Effector CD4-positive, alpha-beta T cell (primary cell): ENCODE data around the gene CCNL2.

ENCODE experiments used
- DNase-seq: peaks from one replicate; pipeline ENCODE4 v3.0.0-alpha.2; 2020

The CCNL2 gene

DNA sequence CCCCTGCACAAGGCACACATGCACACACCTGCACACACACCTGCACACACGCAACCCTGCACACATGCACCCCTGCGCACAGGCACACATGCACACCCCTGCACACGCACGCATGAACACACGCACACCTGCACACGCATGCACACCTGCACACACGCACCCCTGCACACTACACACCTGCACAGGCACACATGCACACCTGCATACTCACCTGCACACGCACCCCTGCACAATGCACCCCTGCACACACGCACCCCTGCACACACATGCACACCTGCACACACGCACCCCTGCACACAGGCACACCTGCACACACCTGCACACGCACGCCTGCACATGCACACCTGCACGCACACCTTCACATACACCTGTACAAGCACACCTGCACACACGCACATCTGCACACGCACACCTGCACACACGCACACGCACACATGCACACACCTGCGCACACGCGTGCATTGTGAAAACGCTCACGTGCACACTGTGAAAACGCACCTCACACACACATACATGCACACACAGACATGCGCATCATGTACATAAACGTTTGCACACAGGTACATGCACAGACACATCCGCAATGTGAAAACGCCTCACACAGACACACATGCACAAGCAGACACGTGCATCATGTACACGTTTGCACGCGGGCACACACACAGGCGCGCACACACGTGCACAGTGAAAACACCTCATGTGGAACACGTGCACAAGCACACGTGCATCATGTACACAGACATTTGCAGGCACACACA is 58.2 kb downstream of the CCNL2 start:
- no peak for DNase-seq

DNA sequence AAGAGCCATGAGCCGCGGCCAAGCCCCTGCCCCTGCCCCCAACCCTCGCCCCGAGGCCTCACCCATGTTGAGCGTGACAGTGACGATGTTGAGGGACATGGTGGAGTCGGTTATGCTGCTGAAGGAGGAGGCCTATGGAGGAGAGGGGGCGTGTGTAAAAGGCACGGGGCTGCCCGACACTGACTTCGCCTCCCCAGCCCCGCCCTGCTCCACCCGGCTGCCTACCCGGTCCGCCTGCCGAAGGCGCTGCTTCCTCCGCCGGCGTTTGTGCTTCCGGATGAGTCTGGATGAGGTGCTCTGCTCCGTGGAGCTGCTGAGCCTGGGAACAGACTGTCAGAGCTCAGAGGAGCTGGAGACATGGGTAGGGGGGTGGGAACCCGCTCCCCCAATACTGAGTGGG is 59.0 kb downstream of the CCNL2 start:
- DNase-seq: no peak

DNA sequence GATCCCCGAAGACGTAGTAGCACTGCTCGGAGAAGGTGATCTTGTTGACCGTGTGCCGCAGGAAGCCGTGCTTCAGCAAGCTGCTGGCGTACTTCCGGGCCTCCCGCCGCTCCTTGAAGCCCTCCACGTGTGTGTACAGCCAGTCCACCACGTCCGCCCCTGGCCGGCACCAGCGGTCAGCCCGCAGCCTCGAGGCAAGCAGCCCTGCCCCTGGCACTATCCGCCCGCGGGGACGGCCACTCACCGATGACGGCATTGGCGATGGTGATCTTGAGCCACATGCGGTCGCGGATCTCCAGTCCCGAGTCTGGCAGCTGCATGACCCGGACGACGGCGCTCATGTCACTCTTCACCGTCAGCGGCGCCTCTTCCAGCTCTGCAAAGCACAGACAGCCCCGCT is 60.9 kb downstream of the CCNL2 start:
- DNase-seq: no peak

DNA sequence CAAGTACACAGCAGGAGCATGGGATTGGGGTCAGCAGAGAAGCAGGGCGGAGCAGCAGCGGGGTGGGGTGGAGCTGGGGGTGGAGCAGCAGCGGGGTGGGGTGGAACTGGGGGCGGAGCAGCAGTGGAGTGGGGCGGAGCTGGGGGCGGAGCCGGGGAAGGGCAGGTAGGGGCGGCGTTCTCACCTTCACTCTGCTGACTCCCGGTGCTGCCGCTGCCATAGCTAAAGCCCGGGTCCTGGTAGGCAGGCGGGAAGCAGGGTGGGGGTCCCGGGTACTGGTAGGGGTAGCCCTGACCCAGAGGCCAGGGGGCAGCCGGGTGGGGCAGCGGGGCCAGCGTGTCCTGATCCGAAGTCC is 61.4 kb downstream of the CCNL2 start:
- no peak for DNase-seq

DNA sequence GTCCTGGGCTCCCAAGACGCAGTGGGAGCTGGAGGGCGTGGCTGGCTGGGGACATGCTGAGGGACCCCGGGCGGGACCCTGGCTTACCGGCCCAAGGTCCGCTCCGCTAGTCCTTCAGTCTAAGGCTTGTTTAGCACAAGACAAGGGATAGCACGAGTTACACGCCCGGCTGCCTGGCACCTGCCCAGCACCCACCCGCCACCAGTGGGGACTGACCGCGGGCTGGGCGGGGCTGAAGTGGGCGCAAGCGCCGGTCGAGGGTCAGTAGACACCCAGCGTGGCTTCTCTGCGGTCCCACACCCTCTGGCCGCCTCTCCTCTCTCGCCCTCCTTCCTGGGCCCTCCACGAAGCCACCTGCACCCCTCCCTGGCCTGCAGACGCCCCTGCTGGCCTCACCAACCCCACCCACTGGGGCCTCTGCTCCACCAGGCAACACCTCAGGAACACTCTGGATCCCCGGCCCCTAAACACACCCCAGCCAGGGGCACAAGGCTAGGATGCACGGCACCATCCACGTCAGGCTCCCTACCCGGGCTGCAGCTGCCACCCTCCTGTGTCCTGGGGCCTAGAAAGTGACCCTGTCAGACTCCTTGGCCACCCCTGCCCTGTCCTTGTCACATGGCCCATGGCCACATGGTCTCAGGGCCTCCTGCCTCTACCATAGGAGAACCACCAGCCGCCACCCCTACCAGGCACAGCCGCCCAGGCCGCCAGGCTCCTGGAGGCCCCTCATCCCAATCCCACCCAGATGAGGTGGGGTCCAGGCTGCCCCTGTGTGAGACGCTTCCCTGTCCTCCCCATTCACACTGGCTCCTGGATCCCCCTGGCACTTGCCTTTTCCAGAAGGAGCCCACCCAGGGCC is 62.0 kb downstream of the CCNL2 start:
- DNase-seq: no peak

DNA sequence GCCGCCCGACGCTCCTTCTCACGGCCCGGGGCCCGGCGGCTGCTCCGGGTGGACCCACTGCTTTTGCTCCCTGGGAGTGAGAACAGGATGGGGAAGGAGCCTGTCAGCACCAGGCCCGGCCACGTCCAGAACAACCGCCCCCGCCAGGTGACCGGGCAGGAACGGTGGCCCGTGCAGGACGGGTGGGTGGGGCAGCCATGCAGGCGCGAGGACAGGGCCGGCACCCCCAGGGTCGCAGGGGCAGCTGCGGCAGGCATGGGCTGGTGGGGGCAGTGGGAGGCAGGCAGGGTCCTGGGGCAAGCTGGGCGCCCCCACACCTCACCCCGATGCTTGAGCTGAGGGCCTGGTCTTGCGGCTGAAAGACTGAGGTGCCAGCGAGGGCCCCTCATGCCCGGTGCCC is 62.7 kb downstream of the CCNL2 start:
- DNase-seq: no peak

DNA sequence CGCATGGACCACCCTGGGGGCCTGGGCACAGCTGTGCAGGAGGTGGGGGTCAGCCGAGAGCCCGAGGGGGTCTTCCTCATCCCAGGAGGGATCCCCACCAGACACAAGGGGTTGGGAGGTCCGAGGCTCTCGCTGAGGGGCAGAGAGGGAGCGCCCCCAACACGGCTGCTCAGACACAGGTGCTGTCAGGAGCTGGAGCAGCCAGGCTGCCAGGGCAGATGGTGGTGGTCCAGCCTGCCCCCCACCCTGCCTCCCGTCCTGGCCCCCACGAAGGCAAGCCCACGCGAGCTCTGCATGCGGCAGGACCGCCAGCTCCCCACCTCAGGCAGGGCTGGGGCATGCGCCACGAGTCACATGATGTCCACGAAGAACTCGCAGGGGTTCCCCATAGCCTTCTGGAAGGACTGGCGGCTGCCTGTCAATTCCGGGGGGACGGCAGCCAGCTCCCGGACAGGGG is 63.3 kb downstream of the CCNL2 start:
- DNase-seq: no peak
